Umbilical cord (tissue), 2 donors: ENCODE measurements around the gene GAL. TPM values are rescaled to one million over a fixed set of nuclear protein-coding genes. Genes with fewer than 3 reads are reported as not detected.

Experiments
- DNase-seq: peaks from one replicate; pipeline ENCODE4 v3.0.0-alpha.2; 2015; ENCODE audit warnings: low spot score
- total RNA-seq: library from RNA; depleted of rRNA; stranded (reverse); fragments of >200 nt; gene quantifications from one replicate; pipeline ENCODE4 v1.2.3, GENCODE V29; 2014; ENCODE audit warnings: low replicate concordance; ENCODE audit not compliant: insufficient read depth

The GAL gene
- total RNA-seq, 1 donor from 2014 or later, result not detected

- DNase-seq, result no peak
These were observed 25.7 kb upstream of the GAL start for GRCh38 chr11:68658661-68659060.

GRCh38 chr11:68659158-68659921 lies 25.0 kb upstream of the GAL start:
- peak; percentile 62 for DNase-seq

DNA sequence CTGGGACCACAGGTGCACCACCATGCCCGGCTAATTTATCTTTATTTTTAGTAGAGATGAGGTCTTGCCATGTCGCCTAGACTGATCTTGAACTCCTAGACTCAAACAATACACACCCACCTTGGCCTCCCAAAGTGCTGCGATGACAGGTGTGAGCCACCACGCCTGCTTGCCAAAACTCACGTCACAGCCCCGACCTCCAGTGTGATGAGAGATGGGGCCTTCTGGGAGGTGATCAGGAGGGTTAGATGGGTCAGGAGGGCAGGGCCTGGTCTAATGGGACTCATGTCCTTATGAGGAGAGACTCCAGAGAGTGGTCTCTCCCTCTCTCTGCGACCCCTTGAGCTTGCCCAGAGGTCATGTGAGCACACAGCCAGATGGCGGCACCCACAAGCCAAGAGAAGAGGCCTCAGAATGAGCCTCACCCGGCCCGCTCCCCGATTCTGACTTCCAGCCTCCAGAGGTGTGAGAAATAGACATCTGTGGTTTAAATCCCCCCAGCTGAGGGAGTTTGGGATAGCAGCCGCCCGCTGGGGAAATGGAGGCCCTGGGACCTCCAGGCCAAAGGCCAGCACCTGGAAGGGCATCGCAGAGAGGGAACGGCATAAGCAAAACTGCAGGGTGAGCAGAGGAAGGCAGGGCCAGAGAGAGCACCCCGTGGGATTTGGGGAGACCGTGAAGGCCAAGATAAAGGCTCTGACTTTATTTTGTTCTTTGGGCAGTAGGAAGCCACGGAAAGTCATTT lies 24.1 kb upstream of the GAL start:
- DNase-seq, result no peak

GRCh38 chr11:68661014-68661413 lies 23.3 kb upstream of the GAL start:
- DNase-seq, result no peak

DNA sequence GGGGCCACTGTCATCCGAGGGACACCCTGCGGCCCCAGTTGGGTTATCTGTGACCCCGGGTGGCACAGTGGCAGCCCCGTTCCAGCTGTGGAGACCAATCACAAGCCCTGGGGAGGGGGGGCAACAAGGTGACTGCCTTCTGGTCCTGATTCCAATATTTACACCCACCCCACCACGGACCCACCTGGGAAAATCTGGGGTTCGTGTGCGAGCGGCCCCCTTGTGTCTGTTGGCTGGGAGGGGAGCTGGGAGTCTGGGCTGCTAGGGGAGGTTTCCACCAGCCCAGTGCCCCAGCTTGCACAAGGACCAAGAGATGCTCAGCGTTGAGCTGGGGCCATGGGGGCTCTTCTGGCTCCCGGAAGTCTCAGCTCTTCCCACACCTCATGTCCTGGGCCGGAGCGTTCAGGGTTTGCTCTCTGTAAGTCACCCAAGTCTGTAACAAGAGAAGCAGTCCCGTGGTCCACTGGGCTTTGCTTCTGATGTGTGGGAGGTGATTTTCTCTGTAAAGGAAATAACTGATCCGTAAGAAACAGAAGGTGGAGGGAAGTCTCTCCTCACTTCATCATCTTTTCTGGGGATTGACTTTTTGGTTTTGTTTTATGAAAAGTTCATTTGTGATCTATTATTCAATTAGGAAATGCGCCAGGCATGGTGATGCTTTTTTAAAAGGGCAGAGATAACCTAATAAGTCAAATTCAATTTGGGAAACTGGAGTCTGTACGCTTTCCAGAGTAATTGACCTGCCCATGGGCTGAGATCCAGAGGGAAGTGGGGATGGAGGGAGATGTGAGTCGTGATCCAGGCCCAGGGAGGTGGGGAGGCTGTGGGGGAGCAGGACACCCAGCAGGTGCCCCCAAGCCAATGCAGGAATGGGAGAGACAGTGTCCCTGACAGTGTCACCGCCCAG lies 22.4 kb upstream of the GAL start:
- DNase-seq, result no peak

- DNase-seq, result no peak
These were observed 20.8 kb upstream of the GAL start for GRCh38 chr11:68663482-68664010.

- DNase-seq, result no peak
These were observed 20.2 kb upstream of the GAL start for GRCh38 chr11:68664141-68664540.

DNA sequence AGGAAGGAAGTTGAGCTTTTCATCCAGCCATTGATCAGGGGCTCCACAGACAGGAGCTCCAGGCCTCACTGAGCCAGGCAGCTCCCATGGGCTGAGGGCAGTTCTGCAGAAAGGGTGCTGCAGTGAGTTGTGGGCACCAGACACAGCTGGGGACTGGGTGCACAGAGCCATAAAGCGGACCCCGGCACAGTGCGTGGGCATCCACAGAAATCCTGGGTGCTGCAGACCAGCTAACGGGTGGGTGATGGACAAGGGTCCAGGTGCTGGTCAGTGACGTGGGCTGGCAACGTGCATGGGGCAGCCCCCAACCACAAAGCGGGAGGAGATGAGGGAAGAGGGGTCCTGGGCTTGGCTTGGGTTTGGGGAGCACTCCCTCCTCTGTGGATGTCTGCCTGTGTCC lies 19.4 kb upstream of the GAL start:
- no peak for DNase-seq

DNA sequence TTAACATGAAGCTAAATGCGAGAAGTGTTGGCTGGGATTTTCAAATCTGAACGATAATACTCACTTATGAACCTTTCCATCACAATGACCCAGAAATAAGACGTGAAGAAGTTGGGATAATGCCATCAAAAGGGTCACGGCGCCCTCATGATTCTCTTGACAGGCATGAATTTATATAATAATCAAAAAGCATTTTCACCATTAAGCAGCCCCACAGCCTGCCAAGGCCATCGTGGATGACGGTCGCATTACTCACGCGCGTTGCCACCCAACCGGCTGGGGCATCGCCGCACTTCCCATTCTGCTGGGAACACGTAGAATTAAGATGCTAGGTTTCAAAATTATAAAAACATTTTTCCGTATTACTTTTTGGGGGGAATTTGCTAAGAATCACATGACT lies 18.9 kb upstream of the GAL start:
- no peak for DNase-seq

- no peak for DNase-seq
These were observed 17.5 kb upstream of the GAL start for GRCh38 chr11:68666849-68667248.

DNA sequence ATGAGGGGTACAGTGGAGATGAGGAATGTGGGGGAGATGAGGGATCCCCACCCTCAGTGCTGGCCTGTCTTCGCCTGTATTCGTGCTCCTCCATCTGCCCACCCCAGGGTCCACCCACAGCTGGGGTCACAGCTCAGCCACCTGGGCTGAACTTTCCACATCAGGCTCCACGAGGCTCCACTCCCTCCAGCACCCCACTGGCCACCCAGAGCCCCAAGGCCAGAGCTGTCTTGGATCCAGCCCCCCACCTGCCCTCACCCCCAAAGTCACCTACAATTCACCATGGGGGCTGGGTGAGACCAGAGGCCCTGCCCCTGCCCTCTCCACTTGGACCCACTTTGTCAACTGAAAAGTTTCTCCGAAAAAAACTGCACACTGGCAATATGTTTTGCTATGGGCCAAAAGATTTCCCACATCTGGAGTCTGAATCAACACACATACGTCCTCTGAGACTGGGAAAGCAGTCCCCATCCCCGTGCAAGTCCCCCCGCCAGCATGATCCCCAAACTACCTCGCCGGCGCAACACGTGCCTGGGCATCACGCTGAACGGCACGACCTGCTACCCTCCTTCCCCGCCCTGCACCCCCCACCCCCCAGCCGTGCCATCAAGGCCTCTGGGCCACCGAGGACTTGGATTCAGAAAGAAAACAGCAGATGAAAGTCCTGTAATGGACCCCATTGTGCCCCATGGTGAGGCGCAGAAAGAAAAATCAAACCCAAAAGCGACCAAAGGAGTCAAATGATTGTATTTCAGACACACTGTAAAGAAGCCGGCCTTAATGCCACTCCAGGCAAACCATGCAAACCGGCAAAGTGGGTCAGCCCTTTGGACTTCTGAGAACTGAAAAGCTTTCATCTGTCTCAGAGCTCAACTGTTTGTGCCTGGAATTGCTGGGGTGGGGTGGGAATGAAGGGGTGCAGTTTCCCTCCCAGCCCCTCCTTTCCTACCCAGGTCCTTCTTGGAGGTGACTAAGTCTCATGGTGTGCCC lies 16.5 kb upstream of the GAL start:
- no peak for DNase-seq

- no peak for DNase-seq
These were observed 14.8 kb upstream of the GAL start for GRCh38 chr11:68669301-68670090.

DNA sequence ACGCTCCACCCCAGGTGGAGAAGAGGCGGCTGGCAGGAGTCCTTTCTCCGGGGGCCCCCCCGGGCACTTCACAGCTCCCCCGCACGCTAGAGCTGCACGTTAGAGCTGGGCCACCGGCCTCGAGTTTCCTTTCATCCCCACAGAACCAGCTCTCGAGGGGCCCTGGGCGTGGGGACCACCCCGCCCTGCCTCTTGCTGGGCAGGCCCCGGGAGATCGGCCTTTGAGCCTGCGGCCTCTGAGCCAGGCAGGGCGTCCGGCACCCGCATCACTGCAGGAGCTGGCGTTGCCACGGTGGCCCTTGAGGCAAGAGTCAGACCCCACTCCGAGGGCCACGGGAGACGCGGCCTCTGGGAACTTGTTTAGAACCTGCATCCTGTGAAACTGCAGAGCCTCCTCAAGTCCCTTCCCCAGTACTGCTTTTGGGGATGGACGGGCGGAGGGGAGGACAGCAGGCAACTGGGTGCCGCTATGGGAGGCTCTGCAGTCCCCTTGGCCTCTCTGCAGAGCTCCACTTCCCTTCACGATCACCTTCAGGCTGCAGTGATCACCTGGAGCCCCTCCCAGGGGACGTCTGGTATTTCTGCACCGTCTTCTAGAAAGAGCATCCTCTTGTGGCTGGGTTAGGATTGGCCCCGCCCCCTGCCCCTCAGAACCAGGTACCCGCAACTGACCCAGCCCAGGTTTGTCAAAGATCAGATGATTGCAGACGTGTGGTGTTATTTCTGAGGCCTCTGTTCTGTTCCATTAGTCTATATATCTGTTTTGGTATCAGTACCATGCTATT lies 13.9 kb upstream of the GAL start:
- no peak for DNase-seq

DNA sequence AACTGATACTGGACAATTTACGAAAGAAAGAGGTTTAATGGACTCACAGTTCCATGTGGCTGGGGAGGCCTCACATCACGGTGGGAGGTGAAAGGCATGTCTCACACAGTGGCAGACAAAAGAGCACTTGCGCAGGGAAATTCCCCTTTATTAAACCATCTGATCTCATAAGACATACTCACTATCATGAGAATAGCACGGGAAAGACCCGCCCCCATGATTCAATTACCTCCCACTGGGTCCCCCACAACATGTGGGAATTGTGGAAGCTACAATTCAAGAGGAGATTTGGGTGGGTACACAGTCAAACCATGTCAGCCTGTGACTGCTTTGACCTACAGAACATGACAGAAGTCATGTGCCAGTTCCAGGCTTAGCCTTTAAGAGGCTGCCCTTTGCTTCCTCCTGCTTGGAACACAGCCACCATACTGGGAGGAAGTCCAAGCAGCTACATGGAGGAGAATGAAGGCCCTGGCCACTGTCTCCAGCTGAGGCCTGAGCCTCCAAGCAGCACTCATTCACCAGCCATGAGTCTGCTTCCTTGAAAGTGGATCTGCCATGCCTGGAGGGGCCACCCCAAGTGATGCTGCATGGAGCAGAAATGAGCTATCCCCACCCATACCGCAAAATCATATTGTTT lies 10.9 kb upstream of the GAL start:
- no peak for DNase-seq

- DNase-seq, result no peak
These were observed 10.4 kb upstream of the GAL start for GRCh38 chr11:68673991-68674390.

DNA sequence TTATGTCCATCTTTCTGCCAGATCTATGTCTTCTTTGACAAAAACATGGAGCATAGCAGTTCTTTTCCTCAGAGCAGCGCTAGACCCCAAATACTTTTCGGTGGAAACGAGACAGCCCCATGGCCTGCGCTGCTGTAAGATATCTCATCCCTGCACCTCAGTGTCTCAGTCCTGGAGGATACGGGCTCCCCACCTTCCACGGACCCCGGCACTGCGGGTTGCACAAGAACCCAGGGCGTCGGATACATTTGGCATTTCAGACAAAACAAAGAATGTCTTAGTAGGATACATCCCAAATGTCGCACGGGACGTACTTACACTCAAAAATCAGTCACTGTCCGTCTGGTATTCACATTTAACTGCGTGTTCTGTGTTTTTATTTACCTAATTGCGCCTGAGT lies 9.9 kb upstream of the GAL start:
- no peak for DNase-seq

GRCh38 chr11:68677432-68677831 lies 6.9 kb upstream of the GAL start:
- DNase-seq, result peak; percentile 4

DNA sequence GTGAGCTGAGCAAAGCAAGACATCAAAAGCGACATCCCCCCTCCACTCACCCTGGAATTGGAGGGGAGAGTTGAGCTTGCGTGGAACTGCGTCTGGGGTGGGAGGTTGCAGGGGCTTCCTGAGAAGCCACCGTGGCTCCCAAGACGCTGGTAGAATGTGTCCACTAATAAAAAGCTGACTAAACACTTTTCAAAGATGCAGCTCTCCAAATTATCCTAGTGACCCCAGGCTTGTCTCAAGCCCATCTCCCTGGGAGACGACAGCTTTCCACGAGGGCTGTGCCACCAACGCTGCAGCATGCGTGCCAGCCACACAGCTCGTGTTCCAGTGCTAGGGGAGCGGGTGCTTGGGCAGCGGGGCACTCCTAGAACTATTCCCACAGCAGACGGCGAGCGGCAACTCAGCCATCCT lies 6.3 kb upstream of the GAL start:
- no peak for DNase-seq
